UCSD-AML1 (cell line): ENCODE data around the gene ZG16.
"Not testable (repeated sequence)": the region's sequence is repeated elsewhere in the genome, so short reads cannot be mapped to it uniquely, and the experiment has no call there.

Experiments used
- DNase-seq: peaks from one replicate; lab custom pipeline; 2025; ENCODE audit not compliant: unreplicated experiment; lab: John Stamatoyannopoulos, UW

The ZG16 gene

DNA sequence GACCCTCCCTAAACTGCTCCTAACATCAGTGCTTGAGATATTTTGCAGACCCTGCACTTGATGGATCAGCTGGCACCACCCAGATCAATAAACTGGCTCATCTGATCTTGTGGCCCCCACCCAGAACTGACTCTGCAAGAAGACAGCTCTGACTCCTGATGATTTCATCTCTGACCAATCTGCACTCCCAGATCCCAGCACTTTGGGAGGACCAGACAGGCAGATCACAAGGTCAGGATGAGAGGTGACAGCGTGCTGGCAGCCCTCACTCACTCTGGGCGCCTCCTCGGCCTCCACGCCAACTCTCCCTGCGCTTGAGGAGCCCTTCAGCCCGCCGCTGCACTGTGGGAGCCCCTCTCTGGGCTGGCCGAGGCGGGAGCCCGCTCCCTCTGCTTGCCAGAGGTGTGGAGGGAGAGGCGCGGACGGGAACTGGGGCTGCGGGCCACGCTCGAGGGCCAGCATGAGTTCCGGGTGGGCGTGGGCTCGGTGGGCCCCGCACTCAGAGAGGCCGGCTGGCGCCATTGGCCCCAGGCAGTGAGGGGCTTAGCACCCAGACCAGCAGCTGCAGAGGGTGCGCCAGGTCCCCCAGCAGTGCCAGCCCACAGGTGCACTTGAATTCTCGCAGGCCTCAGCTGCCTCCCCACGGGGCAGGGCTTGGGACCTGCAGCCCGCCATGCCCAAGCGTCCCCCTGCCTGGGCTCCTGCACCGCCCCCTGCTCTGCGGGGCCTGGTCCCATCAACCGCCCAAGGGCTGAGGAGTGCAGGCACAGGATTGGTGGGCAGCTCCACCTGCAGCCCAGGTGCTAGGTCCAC is 29.9 kb upstream of the ZG16 start:
- DNase-seq, result no peak

GRCh38 chr16:29748760-29749149 is 29.3 kb upstream of the ZG16 start:
- DNase-seq, result not testable (repeated sequence)

- no peak for DNase-seq
Observed at GRCh38 chr16:29753516-29753915, 24.5 kb upstream of the ZG16 start.

GRCh38 chr16:29756654-29757053 is 21.4 kb upstream of the ZG16 start:
- DNase-seq, result no peak

GRCh38 chr16:29757086-29757485 is 21.0 kb upstream of the ZG16 start:
- DNase-seq, result not testable (repeated sequence)

DNA sequence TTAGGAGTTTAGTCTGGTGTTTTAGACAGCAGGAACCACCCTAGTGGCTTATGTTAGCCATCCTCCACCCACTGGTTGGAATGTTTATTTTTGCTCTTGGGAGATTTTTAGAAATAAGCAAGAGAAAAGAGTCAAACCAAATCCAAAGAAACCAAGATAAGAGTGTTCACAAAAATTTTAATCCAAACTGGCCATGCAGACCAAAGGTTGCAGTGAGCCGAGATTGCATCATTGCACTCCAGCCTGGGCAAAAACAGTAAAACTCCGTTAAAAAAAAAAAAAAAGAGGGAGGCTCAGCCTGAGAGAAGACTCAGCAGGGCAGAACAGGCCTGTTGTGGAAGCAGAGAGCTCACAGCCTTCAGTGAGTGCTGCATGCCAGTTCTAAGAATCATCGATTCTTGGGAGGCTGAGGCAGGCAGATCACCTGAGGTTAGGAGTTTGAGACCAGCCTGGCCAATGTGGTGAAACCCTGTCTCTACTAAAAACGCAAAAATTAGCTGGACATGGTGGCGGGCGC is 20.0 kb upstream of the ZG16 start:
- no peak for DNase-seq

DNA sequence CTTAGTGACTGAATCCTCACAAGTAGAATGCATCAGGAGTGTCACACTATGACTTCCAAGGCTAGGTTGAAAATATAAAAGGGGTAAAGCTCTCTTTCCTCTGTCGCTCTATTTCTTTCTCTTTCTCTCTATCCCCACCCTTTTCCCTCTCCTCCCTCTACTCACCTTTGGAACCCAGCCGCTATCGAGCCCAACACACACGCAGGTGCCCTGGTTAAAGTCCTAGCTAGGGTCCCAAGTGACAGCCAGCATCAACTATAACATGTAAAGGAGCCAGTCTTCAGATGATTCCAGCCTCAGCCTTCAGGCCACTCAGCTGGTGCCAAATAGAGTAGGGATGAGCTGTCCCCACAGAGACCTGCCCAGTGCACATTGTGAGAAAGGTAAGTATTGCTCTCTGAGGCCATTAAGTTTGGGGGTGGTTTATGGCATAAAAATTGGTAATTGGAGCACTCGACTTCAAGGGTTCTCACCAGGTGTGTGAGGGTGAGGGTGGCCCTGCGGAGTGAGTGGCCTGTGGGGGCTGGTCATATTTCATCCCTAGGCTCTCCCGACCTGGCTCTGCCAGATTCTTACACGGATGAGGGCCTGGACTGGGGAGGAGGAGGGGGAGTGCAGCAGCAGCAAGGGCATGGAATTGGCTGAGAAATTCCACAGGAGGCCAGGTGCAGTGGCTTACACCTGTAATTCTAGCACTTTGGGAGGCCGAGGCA is 17.3 kb upstream of the ZG16 start:
- no peak for DNase-seq

DNA sequence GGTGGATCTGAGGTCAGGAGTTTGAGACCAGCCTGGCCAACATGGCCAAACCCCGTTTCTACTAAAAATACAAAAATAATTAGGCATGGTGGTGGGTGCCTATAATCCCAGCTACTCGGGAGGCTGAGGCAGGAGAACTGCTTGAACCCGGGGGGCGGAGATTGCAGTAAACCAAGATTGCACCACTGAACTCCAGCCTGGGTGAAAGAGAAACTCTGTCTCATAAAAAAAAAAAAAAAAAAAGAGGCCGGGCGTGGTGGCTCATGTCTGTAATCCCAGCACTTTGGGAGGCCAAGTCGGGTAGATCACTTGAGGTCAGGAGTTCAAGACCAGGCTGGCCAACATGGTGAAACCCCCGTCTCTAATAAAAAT is 16.8 kb upstream of the ZG16 start:
- not testable (repeated sequence) for DNase-seq

- DNase-seq, result no peak
Observed at GRCh38 chr16:29761882-29762281, 16.2 kb upstream of the ZG16 start.

- DNase-seq, result no peak
Observed at GRCh38 chr16:29763326-29763725, 14.7 kb upstream of the ZG16 start.

GRCh38 chr16:29765167-29766032 is 12.7 kb upstream of the ZG16 start:
- DNase-seq, result no peak

- DNase-seq, result no peak
Observed at GRCh38 chr16:29766571-29766970, 11.5 kb upstream of the ZG16 start.

GRCh38 chr16:29767062-29767461 is 11.0 kb upstream of the ZG16 start:
- DNase-seq, result no peak

DNA sequence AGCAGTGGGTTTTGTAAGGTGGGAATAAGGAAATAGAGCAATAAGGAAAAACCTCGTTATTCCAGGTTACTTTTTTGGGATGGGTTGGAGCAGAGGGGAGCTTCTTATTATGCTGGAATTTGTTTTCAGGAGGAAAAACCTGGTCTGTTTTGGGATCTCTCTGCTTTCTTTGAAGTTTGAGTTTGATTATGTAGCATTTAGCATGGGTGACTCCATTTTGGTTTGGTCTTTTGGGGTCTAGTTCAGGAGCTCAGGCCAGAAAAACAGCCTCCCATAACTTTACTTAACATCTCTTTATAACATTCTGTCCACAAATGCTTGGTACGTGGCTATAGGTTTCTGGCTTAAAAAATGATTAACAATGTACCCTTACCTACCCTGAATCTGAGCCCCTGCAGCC is 8.5 kb upstream of the ZG16 start:
- DNase-seq, result no peak

GRCh38 chr16:29770250-29770929 is 7.7 kb upstream of the ZG16 start:
- no peak for DNase-seq

- not testable (repeated sequence) for DNase-seq
Observed at GRCh38 chr16:29772330-29772729, 5.7 kb upstream of the ZG16 start.

DNA sequence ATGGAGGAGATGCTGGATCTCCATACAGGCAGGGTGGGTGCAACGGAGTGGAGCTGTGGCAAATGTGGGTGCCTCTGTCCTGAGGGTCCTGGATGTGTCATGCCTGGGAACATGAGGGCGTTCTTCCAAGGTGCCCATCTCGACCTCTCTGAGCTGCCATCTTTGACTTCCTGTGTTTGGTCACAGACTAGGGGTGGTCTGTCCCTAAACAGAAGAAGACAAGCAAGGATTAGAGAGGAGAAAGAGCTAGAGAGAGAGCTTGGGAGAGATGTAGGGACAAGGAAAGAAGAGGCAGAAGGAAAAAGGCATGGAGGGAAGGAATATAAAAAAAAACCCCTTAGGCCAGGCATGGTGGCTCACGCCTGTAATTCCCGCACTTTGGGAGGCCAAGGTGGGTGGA is 3.3 kb upstream of the ZG16 start:
- no peak for DNase-seq

- DNase-seq, result no peak
Observed at GRCh38 chr16:29775742-29776408, 2.2 kb upstream of the ZG16 start.

DNA sequence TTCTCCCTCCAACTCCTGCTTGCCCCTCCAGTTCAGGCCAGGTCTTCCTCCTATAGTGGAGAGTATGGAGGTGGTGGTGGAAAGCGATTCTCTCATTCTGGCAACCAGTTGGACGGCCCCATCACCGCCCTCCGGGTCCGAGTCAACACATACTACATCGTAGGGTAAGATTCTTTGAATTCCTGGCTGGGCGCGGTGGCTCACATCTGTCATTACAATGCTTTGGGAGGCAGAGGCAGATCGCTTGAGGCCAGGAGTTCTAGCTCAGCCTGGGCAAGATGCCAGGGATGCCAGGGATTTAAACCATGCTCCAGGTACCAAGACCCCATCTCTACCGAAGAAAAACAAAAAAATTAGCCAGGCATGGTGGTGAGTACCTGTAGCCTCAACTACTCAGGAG is 1.4 kb downstream of the ZG16 start:
- no peak for DNase-seq
